Measurements from ENCODE around the gene USF1.
"Not testable (repeated sequence)": the region's sequence is repeated elsewhere in the genome, so short reads cannot be mapped to it uniquely, and the experiment has no call there.

Gene USF1

GRCh38 chr1:161022432-161022831 lies 23.3 kb downstream of the USF1 start:
- H3K9me3 ChIP-seq (ENCODE audit: control insufficient read depth, insufficient read depth, low read length); H3K9ac ChIP-seq (ENCODE audit: low read depth, low read length); H3K36me3 ChIP-seq (ENCODE audit: insufficient read depth, low read length): not testable (repeated sequence)
- H3K4me1 ChIP-seq (ENCODE audit: insufficient read depth, low read length) = peaks cover 21% of the 10 kb centered on the region

- Histone ChIP-seq H3K9me3 (ENCODE audit: control insufficient read depth, insufficient read depth, low read length) (no peaks in the 10 kb centered on the region), H3K36me3 (ENCODE audit: insufficient read depth, low read length) (no peaks in the 10 kb centered on the region; the same call in 1 of the 2 replicates), H3K9ac (ENCODE audit: low read depth, low read length) (peak overlapping the region; percentile 81; the same call in 1 of the 2 replicates), H3K4me1 (ENCODE audit: insufficient read depth, low read length) (peaks cover 21% of the 10 kb centered on the region)
Measured at GRCh38 chr1:161021970-161022353, 23.8 kb downstream of the USF1 start.

GRCh38 chr1:161021165-161021969 lies 24.4 kb downstream of the USF1 start:
- Histone ChIP-seq H3K9me3 (ENCODE audit: control insufficient read depth, insufficient read depth, low read length) (no peaks in the 10 kb centered on the region), H3K4me1 (ENCODE audit: insufficient read depth, low read length) (peaks cover 21% of the 10 kb centered on the region), H3K36me3 (ENCODE audit: insufficient read depth, low read length) (no peaks in the 10 kb centered on the region; the same call in 1 of the 2 replicates), H3K9ac (ENCODE audit: low read depth, low read length) (peak overlapping the region; percentile 81)

- Histone ChIP-seq H3K9ac (ENCODE audit: low read depth, low read length) (peak within 1 kb of the TSS; percentile 81), H3K4me1 (ENCODE audit: insufficient read depth, low read length) (peaks cover 21% of the 10 kb centered on the region), H3K36me3 (ENCODE audit: insufficient read depth, low read length) (no peaks in the 10 kb centered on the region; the same call in 1 of the 2 replicates), H3K9me3 (ENCODE audit: control insufficient read depth, insufficient read depth, low read length) (no peaks in the 10 kb centered on the region)
Measured at GRCh38 chr1:161020509-161021164, 25.1 kb downstream of the USF1 start, which contains the start of gene F11R. Gene F11R, minus strand, starts transcription at chr1:161021152. Its CDS starts 79 bp downstream, at chr1:161021073.

GRCh38 chr1:161019751-161020495 lies 25.9 kb downstream of the USF1 start:
- no peaks in the 10 kb centered on the region; the same call in 1 of the 2 replicates for H3K36me3 ChIP-seq (ENCODE audit: insufficient read depth, low read length)
- H3K9ac ChIP-seq (ENCODE audit: low read depth, low read length) = peak overlapping the region; percentile 81
- H3K4me1 ChIP-seq (ENCODE audit: insufficient read depth, low read length) = peaks cover 17% of the 10 kb centered on the region
- H3K9me3 ChIP-seq (ENCODE audit: control insufficient read depth, insufficient read depth, low read length) = no peaks in the 10 kb centered on the region

GRCh38 chr1:161019111-161019660 lies 26.6 kb downstream of the USF1 start:
- H3K9ac ChIP-seq (ENCODE audit: low read depth, low read length) = peak overlapping the region; percentile 81
- H3K4me1 ChIP-seq (ENCODE audit: insufficient read depth, low read length) = peaks cover 20% of the 10 kb centered on the region
- H3K9me3 ChIP-seq (ENCODE audit: control insufficient read depth, insufficient read depth, low read length); H3K36me3 ChIP-seq (ENCODE audit: insufficient read depth, low read length): not testable (repeated sequence)

- peak overlapping the region; percentile 19 for H3K9ac ChIP-seq (ENCODE audit: low read depth, low read length)
- no peaks in the 10 kb centered on the region; the same call in 1 of the 2 replicates for H3K36me3 ChIP-seq (ENCODE audit: insufficient read depth, low read length)
- no peaks in the 10 kb centered on the region for H3K9me3 ChIP-seq (ENCODE audit: control insufficient read depth, insufficient read depth, low read length)
- peaks cover 26% of the 10 kb centered on the region for H3K4me1 ChIP-seq (ENCODE audit: insufficient read depth, low read length)
Measured at GRCh38 chr1:161018631-161018930, 27.2 kb downstream of the USF1 start.

- H3K9ac ChIP-seq (ENCODE audit: low read depth, low read length) = peak overlapping the region; percentile 19
- no peaks in the 10 kb centered on the region for H3K9me3 ChIP-seq (ENCODE audit: control insufficient read depth, insufficient read depth, low read length)
- H3K36me3 ChIP-seq (ENCODE audit: insufficient read depth, low read length) = no peaks in the 10 kb centered on the region; the same call in 1 of the 2 replicates
- H3K4me1 ChIP-seq (ENCODE audit: insufficient read depth, low read length) = peaks cover 32% of the 10 kb centered on the region
Measured at GRCh38 chr1:161017756-161018630, 27.8 kb downstream of the USF1 start.

GRCh38 chr1:161017181-161017580 lies 28.6 kb downstream of the USF1 start:
- not testable (repeated sequence) for H3K9ac ChIP-seq (ENCODE audit: low read depth, low read length); H3K36me3 ChIP-seq (ENCODE audit: insufficient read depth, low read length); H3K9me3 ChIP-seq (ENCODE audit: control insufficient read depth, insufficient read depth, low read length)
- peaks cover 35% of the 10 kb centered on the region for H3K4me1 ChIP-seq (ENCODE audit: insufficient read depth, low read length)

- not testable (repeated sequence) for H3K36me3 ChIP-seq (ENCODE audit: insufficient read depth, low read length); H3K9me3 ChIP-seq (ENCODE audit: control insufficient read depth, insufficient read depth, low read length); H3K9ac ChIP-seq (ENCODE audit: low read depth, low read length)
- H3K4me1 ChIP-seq (ENCODE audit: insufficient read depth, low read length) = peaks cover 35% of the 10 kb centered on the region
Measured at GRCh38 chr1:161016683-161017082, 29.1 kb downstream of the USF1 start.

- Histone ChIP-seq H3K4me1 (ENCODE audit: insufficient read depth, low read length) (peaks cover 30% of the 10 kb centered on the region), H3K36me3 (ENCODE audit: insufficient read depth, low read length) (no peaks in the 10 kb centered on the region; the same call in 1 of the 2 replicates), H3K9ac (ENCODE audit: low read depth, low read length) (peak overlapping the region; percentile 0; the same call in 1 of the 2 replicates), H3K9me3 (ENCODE audit: control insufficient read depth, insufficient read depth, low read length) (no peaks in the 10 kb centered on the region)
Measured at GRCh38 chr1:161013488-161014230, 32.1 kb downstream of the USF1 start.

GRCh38 chr1:161013131-161013487 lies 32.7 kb downstream of the USF1 start:
- Histone ChIP-seq H3K9me3 (ENCODE audit: control insufficient read depth, insufficient read depth, low read length) (no peaks in the 10 kb centered on the region), H3K4me1 (ENCODE audit: insufficient read depth, low read length) (peaks cover 25% of the 10 kb centered on the region), H3K36me3 (ENCODE audit: insufficient read depth, low read length) (no peaks in the 10 kb centered on the region; the same call in 1 of the 2 replicates), H3K9ac (ENCODE audit: low read depth, low read length) (peak overlapping the region; percentile 0; the same call in 1 of the 2 replicates)

- no peak overlapping the region for H3K9ac ChIP-seq (ENCODE audit: low read depth, low read length)
- H3K9me3 ChIP-seq (ENCODE audit: control insufficient read depth, insufficient read depth, low read length) = no peaks in the 10 kb centered on the region
- H3K4me1 ChIP-seq (ENCODE audit: insufficient read depth, low read length) = peaks cover 18% of the 10 kb centered on the region
- no peaks in the 10 kb centered on the region; the same call in 1 of the 2 replicates for H3K36me3 ChIP-seq (ENCODE audit: insufficient read depth, low read length)
Measured at GRCh38 chr1:161012420-161012819, 33.4 kb downstream of the USF1 start.
